ENCODE measurements around the gene SYCE3.

The SYCE3 gene

DNA sequence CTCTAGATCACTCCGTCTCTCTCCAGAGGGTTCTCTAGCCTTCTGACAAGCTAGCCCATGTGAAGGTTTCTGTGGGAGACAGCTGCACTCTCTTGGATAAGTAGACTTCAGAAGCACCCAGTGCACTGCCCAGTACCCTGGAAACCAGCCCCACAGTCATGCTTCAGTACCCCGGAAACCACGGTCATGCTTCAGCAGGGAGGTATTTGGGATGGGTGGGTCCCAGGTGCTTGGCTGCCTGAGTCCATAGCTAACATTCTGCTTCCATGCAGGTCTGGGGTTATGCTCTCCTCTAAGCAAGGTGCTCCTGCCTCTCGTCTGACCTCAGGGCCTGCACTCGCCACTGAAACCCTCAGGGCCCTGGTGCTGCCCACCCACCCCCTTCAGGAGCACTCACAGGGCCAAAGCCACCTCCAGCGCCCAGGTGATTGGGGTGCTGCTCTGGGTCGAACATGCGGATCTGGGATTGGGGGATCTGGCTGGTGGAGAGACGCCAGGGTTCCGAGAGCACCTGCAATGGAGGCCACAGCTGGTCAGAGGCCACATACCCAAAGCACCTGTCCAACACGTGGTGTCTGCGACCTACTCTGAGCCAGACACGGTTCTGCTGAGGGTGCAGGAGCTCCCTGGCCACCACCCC, 7.3 kb upstream of the SYCE3 start:
- Histone ChIP-seq H3K9me3 (ENCODE audit: control insufficient read depth, low read length) (no peaks in the 10 kb centered on the region), H3K36me3 (ENCODE audit: control insufficient read depth, insufficient read depth, low read length) (no peaks in the 10 kb centered on the region), H3K4me3 (ENCODE audit: low read length) (no peak overlapping the region), H3K4me1 (ENCODE audit: control insufficient read depth, insufficient read depth, low read length) (peaks cover 22% of the 10 kb centered on the region), H3K9ac (ENCODE audit: low read length) (no peak overlapping the region), H3K27me3 (ENCODE audit: control insufficient read depth, insufficient read depth, low read length) (no peaks in the 10 kb centered on the region)

DNA sequence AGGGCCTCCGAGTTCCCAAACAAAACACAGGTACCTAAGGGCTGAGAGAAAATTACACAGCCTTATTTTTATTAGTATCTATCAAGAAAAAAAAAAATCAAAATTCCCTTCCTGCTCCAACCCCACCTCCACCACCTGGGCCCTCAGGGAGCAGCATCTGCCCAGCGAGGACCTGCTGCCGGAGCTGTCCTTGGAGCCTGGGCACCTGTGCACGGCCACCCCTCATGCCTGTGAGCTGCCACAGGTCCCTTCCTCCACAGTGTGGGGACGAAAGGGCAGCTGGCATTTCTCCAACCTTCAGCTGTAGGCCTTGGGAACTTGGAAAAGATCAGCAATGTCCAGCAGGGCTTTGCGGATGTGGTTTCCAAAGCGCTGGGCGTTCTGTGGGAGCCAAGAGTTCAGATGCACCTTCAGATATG, 6.3 kb upstream of the SYCE3 start:
- no peak overlapping the region for H3K9ac ChIP-seq (ENCODE audit: low read length)
- H3K27me3 ChIP-seq (ENCODE audit: control insufficient read depth, insufficient read depth, low read length): no peaks in the 10 kb centered on the region
- H3K4me1 ChIP-seq (ENCODE audit: control insufficient read depth, insufficient read depth, low read length): peaks cover 29% of the 10 kb centered on the region
- no peaks in the 10 kb centered on the region for H3K9me3 ChIP-seq (ENCODE audit: control insufficient read depth, low read length)
- no peaks in the 10 kb centered on the region for H3K36me3 ChIP-seq (ENCODE audit: control insufficient read depth, insufficient read depth, low read length)
- no peak overlapping the region for H3K4me3 ChIP-seq (ENCODE audit: low read length)

DNA sequence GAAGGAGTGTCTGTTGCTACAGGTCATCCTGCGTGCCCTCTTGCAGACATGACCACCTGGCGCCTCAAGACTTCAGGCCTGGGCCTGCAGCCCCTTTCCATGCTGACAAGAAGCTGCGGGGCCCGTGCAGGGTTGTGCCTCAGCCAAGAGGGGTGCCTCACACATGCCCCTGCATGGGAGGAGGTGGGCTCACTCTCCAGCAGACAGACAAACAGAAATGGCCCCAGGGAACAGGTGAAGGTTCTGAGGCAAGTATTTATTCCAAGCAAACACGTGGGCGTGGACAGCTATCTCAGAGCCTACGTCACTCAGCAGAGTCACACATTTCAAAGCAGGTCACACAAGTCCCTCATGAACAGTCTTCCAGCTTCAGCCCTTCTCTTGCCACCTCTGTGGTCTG, 5.9 kb upstream of the SYCE3 start:
- peaks cover 33% of the 10 kb centered on the region for H3K4me1 ChIP-seq (ENCODE audit: control insufficient read depth, insufficient read depth, low read length)
- H3K4me3 ChIP-seq (ENCODE audit: low read length): no peak overlapping the region
- no peak overlapping the region for H3K9ac ChIP-seq (ENCODE audit: low read length)
- no peaks in the 10 kb centered on the region for H3K27me3 ChIP-seq (ENCODE audit: control insufficient read depth, insufficient read depth, low read length)
- no peaks in the 10 kb centered on the region for H3K9me3 ChIP-seq (ENCODE audit: control insufficient read depth, low read length)
- H3K36me3 ChIP-seq (ENCODE audit: control insufficient read depth, insufficient read depth, low read length): no peaks in the 10 kb centered on the region

DNA sequence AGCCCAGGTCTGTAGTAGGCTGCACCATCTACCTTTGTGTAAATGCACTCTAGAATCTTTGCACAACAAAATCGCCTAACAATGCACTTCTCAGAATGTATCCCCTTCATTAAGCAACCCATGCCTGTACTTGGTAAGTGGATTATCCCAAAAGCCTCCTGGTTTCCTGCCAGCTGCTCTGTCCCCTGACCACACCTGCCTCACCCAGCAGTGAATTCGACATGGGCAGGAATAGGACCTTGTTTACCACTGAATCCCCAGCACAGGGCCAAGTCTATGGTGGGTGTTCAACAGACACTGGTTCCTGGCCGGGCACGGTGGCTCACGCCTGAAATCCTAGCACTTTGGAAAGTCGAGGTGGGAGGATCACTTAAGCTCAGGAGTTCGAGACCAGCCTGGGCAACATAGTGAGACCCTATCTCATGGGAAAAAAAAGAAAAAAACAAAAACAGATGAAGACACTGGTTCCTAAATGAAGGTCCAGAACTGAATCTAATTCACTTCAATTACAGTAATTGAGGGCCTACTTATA, 5.1 kb upstream of the SYCE3 start:
- no peaks in the 10 kb centered on the region for H3K36me3 ChIP-seq (ENCODE audit: control insufficient read depth, insufficient read depth, low read length)
- no peak overlapping the region for H3K4me3 ChIP-seq (ENCODE audit: low read length)
- no peaks in the 10 kb centered on the region for H3K27me3 ChIP-seq (ENCODE audit: control insufficient read depth, insufficient read depth, low read length)
- no peak overlapping the region for H3K9ac ChIP-seq (ENCODE audit: low read length)
- peaks cover 39% of the 10 kb centered on the region for H3K4me1 ChIP-seq (ENCODE audit: control insufficient read depth, insufficient read depth, low read length)
- H3K9me3 ChIP-seq (ENCODE audit: control insufficient read depth, low read length): no peaks in the 10 kb centered on the region

DNA sequence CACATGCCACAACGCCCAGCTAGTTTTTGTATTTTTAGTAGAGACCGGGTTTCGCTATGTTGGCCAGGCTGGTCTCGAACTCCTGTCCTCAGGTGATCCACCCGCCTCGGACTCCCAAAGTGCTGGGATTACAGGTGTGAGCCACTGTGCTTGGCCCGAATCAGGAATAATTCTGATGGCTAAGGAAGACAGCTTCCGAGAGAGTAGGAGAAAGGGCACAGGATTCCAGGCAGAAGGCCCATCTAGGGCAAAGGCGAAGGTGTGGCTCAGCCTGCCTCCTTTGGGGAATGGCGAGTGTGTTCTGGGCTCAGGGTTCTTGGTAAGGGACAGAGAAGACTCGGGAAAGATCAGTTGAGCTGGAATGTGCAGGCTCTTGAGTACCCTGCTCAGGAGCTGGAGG, 1.6 kb upstream of the SYCE3 start:
- Histone ChIP-seq H3K9ac (ENCODE audit: low read length) (peak overlapping the region; percentile 19), H3K36me3 (ENCODE audit: control insufficient read depth, insufficient read depth, low read length) (no peaks in the 10 kb centered on the region)

DNA sequence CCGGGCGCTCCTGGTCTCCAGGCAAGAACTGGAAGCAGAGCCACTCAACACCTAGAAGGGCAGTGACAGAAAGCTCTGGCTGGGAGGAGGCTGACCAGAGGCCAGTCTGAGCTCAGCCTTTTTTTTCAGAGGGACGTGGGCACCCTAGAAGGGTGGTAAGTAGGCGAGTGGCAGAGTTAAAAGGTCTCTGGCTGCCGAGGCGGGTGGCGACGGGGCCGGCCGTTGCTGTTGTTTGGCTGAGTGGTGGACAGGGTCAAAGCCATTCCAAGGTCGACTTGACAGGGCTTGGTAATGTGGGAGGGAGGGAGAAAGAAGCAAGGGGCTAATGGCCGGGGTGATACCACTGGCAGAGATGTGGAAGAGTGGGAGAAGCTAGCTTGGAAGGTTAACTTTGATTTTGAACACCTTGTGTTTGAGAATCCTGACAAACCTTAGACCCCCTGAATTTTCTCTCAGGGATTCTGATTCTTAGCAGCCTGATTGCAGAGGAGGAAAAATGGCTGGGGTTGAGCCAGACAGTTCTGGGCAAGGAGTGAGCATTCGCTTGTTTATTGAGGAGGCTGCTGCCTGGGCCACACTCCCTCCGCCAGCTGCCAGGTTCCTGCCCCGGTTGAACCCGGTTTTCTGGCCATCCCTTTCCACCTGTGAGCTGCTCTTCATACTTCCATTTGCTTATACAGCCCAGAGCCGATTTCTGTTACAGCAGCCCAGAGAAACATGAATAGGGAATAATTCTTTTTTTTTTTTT, 868 bp upstream of the SYCE3 start:
- Histone ChIP-seq H3K27me3 (ENCODE audit: control insufficient read depth, insufficient read depth, low read length) (peaks cover 2% of the 10 kb centered on the region), H3K4me1 (ENCODE audit: control insufficient read depth, insufficient read depth, low read length) (peaks cover 26% of the 10 kb centered on the region), H3K9me3 (ENCODE audit: control insufficient read depth, low read length) (no peaks in the 10 kb centered on the region), H3K36me3 (ENCODE audit: control insufficient read depth, insufficient read depth, low read length) (no peaks in the 10 kb centered on the region), H3K9ac (ENCODE audit: low read length) (peak overlapping the region; percentile 82), H3K4me3 (ENCODE audit: low read length) (peak overlapping the region; percentile 90)

More for the DNA sequence above, 1.6 kb upstream of the SYCE3 start:
- H3K27me3 ChIP-seq (ENCODE audit: control insufficient read depth, insufficient read depth, low read length): peaks cover 2% of the 10 kb centered on the region
- no peaks in the 10 kb centered on the region for H3K9me3 ChIP-seq (ENCODE audit: control insufficient read depth, low read length)
- no peak overlapping the region for H3K4me3 ChIP-seq (ENCODE audit: low read length)
- peaks cover 33% of the 10 kb centered on the region for H3K4me1 ChIP-seq (ENCODE audit: control insufficient read depth, insufficient read depth, low read length)

DNA sequence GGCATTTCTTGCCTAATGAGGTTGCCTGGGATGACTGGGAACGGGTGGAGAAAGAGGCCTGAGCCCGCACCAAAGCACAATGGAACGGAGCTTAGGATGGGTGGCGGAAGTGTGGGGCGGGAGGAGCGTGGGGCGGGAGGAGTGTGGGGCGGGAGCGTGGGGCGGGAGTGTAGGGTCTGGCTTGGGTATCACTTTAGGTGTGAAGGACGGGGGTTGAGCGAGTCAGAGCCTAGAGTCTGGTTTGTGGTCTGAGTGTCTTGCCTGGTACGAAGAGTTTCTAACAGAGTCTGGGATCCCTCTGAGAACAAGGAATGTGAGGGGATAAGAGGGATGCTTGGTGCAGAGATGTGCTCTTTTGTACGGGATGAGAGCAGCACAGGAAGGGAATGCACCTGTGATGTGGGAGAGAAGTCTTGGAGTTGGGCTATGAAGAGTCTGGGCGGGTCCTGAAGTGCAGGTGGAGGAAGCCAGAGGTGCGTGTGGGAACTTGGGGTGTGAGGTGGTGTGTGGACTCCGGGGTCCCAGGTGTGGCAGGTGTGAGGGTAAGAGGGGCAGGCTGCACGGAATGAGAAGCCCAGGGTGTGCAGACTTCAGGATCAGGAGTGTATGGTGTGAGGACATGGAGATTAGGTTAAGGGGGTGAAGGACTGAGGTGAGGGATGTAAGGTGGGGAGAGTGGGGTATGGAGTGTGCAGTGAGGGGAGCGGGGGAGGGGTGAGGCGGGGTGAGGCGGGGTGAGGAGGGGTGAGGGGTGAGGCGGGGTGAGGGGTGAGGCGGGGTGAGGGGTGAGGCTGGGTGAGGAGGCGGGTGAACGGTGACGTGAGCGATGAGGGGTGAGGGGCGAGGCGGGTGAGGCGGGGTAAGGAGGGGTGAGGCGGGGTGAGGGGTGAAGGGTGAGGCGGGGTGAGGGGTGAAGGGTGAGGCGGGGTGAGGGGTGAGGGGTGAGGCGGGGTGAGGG, 1.0 kb downstream of the SYCE3 start:
- Histone ChIP-seq H3K27me3 (ENCODE audit: control insufficient read depth, insufficient read depth, low read length) (peaks cover 2% of the 10 kb centered on the region), H3K9ac (ENCODE audit: low read length) (no peak overlapping the region), H3K4me3 (ENCODE audit: low read length) (no peak overlapping the region), H3K36me3 (ENCODE audit: control insufficient read depth, insufficient read depth, low read length) (no peaks in the 10 kb centered on the region), H3K4me1 (ENCODE audit: control insufficient read depth, insufficient read depth, low read length) (peaks cover 17% of the 10 kb centered on the region), H3K9me3 (ENCODE audit: control insufficient read depth, low read length) (no peaks in the 10 kb centered on the region)

DNA sequence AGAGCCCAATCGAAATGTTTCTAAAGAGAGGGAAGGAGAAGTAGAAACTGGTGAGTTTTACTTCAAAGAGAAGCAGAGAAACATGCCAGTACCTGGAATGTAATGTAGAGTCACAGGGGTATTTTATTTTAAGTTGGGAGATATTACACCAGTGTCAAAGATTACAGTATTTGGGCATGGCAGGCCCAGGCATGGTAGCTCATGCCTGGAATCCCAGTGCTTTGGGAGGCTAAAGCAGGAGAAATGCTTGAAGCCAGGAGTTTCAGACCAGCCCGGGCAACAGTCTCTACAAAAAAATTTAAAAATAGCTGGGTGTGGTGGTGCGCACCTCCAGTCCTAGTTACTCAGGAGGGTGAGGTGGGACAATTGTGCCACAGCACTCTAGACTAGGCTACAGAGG, 2.7 kb downstream of the SYCE3 start:
- H3K4me1 ChIP-seq (ENCODE audit: control insufficient read depth, insufficient read depth, low read length): peaks cover 17% of the 10 kb centered on the region
- peaks cover 2% of the 10 kb centered on the region for H3K27me3 ChIP-seq (ENCODE audit: control insufficient read depth, insufficient read depth, low read length)
- no peaks in the 10 kb centered on the region for H3K9me3 ChIP-seq (ENCODE audit: control insufficient read depth, low read length)
- no peaks in the 10 kb centered on the region for H3K36me3 ChIP-seq (ENCODE audit: control insufficient read depth, insufficient read depth, low read length)
- H3K9ac ChIP-seq (ENCODE audit: low read length): no peak overlapping the region
- no peak overlapping the region for H3K4me3 ChIP-seq (ENCODE audit: low read length)

DNA sequence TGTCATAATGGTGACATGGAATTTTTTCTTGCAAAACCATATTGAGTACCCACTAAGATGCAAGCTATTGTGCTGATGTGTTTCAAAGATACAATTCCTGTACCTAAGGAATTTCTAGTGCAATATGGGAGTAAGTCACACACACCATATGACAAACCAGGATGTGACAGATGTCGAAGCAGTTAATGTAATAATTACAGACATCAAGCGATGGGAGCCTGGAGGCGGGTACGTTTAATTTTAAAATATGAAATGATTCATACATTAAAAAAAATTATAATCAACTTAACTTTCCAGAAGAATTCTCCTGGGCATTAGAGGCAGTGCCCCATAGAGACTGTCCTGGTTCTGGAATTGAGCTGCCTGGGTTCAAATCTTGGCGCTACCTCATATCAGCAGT, 6.0 kb downstream of the SYCE3 start:
- Histone ChIP-seq H3K36me3 (ENCODE audit: control insufficient read depth, insufficient read depth, low read length) (no peaks in the 10 kb centered on the region), H3K4me1 (ENCODE audit: control insufficient read depth, insufficient read depth, low read length) (no peaks in the 10 kb centered on the region), H3K4me3 (ENCODE audit: low read length) (no peak overlapping the region), H3K9ac (ENCODE audit: low read length) (no peak overlapping the region), H3K27me3 (ENCODE audit: control insufficient read depth, insufficient read depth, low read length) (peaks cover 2% of the 10 kb centered on the region), H3K9me3 (ENCODE audit: control insufficient read depth, low read length) (no peaks in the 10 kb centered on the region)

DNA sequence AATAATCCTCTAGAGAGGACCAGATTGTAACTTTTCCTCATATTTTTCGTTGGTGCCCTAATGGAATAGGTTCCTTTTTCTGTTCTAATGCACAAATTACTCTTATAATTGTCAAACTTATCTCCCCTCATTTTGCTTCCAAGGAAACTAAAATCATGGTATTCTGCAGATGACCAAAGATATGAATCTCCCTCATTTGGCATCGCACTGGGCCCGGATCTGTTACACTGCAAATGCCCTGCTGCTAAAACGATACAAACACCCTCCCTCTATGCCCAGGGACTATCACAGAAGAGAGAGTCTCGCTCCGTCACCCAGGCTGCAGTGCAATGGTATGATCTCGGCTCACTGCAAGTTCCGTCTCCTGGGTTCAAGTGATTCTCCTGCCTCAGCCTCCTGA, 9.4 kb downstream of the SYCE3 start:
- H3K9ac ChIP-seq (ENCODE audit: low read length): no peak overlapping the region
- no peaks in the 10 kb centered on the region for H3K9me3 ChIP-seq (ENCODE audit: control insufficient read depth, low read length)
- H3K4me1 ChIP-seq (ENCODE audit: control insufficient read depth, insufficient read depth, low read length): peaks cover 6% of the 10 kb centered on the region
- H3K4me3 ChIP-seq (ENCODE audit: low read length): no peak overlapping the region
- H3K27me3 ChIP-seq (ENCODE audit: control insufficient read depth, insufficient read depth, low read length): peaks cover 18% of the 10 kb centered on the region
- no peaks in the 10 kb centered on the region for H3K36me3 ChIP-seq (ENCODE audit: control insufficient read depth, insufficient read depth, low read length)

DNA sequence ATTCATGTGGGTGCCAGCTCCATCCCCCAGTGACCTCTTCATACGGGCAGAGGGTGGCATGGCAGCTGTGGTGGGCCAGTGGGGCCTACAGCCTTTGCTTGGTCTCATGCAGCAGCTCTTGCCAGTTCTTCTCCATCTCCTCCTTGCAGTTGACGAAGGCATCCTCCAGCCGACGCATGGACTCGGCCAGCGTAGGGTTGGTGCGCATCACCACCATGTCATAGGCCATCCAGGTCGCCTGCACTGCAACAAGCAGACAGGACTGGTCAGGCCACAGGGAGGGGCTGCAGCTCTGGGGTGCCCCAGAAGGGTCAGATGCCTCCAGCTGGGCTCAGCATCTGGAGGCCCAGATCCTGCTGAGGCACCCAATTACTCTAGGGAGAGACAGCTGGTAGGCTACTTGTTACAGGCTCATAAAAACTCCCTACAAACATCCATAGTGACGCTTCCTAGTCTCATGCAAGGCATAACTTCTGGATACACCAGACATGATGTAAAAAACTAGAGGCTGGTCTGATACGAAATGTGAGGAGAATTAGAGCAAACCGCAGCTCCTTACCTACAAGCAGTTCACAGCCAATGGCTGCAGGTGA, 11.5 kb downstream of the SYCE3 start:
- Histone ChIP-seq H3K27me3 (ENCODE audit: control insufficient read depth, insufficient read depth, low read length) (peaks cover 37% of the 10 kb centered on the region), H3K9ac (ENCODE audit: low read length) (no peak overlapping the region)

More for the DNA sequence above, 11.5 kb downstream of the SYCE3 start:
- H3K36me3 ChIP-seq (ENCODE audit: control insufficient read depth, insufficient read depth, low read length): no peaks in the 10 kb centered on the region
- H3K4me1 ChIP-seq (ENCODE audit: control insufficient read depth, insufficient read depth, low read length): peaks cover 9% of the 10 kb centered on the region
- no peak overlapping the region for H3K4me3 ChIP-seq (ENCODE audit: low read length)
- no peaks in the 10 kb centered on the region for H3K9me3 ChIP-seq (ENCODE audit: control insufficient read depth, low read length)
